ENCODE measurements around the gene MZF1. TPM values are rescaled to one million over a fixed set of nuclear protein-coding genes. Genes with fewer than 3 reads are reported as not detected.

MZF1 gene
- total and polyA plus RNA-seq, 9 of the 15 experiments (the other 6 are each of a cell fraction or from before 2014, with no cell fraction given), result 0.31 to 29.3 (median 11.5) TPM

DNA sequence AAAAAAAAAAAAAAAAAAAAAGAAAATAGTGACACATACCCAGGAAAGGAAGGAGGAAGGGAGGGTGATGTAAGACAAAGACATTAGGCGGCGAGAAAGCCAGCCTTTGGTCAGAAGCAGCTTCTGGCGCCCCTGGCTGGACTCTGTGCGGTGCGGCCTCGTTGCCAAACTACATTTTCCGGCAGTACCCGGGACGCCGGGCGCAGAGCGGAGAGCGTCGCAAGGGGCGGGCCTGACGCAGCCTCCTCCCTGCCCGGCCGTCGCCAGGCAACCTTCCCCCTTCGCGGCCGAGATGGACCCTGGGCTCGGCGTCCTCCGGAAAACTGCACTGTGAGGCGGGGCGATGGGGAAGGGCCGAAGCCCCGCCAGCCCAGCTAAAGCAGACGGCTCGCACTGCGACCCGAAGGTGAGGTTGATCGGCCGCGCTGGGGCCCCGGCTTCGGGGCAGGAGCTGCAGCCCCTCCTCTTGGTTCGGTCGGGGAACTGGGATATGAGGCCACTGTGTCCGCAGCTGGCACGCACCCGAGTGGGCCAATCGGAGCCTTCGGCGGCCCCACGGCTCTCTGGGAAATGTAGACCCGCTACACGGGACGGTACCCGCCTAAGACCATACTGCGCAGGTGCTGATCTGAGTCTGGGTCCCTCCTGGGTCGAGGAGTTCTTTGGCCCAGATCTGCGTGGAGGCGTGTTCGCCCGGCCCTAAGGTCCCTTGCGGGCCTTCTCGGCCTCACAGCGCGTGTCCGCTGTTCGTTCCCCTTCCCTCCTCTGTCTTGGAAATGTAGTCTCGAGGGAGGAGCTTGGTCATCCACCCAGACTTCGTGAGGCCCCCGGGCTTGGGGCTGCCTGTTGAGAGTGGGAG lies 2.3 kb upstream of the MZF1 start (continued):
- TF ChIP-seq, protein P1, sequence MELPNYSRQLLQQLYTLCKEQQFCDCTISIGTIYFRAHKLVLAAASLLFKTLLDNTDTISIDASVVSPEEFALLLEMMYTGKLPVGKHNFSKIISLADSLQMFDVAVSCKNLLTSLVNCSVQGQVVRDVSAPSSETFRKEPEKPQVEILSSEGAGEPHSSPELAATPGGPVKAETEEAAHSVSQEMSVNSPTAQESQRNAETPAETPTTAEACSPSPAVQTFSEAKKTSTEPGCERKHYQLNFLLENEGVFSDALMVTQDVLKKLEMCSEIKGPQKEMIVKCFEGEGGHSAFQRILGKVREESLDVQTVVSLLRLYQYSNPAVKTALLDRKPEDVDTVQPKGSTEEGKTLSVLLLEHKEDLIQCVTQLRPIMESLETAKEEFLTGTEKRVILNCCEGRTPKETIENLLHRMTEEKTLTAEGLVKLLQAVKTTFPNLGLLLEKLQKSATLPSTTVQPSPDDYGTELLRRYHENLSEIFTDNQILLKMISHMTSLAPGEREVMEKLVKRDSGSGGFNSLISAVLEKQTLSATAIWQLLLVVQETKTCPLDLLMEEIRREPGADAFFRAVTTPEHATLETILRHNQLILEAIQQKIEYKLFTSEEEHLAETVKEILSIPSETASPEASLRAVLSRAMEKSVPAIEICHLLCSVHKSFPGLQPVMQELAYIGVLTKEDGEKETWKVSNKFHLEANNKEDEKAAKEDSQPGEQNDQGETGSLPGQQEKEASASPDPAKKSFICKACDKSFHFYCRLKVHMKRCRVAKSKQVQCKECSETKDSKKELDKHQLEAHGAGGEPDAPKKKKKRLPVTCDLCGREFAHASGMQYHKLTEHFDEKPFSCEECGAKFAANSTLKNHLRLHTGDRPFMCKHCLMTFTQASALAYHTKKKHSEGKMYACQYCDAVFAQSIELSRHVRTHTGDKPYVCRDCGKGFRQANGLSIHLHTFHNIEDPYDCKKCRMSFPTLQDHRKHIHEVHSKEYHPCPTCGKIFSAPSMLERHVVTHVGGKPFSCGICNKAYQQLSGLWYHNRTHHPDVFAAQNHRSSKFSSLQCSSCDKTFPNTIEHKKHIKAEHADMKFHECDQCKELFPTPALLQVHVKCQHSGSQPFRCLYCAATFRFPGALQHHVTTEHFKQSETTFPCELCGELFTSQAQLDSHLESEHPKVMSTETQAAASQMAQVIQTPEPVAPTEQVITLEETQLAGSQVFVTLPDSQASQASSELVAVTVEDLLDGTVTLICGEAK (IDR thresholded peaks at IDR 0.05), result no peak
- TF ChIP-seq, protein P1 (CRISPR knock-in tag; IDR thresholded peaks at IDR 0.05), result no peak
- TF ChIP-seq, protein P2, sequence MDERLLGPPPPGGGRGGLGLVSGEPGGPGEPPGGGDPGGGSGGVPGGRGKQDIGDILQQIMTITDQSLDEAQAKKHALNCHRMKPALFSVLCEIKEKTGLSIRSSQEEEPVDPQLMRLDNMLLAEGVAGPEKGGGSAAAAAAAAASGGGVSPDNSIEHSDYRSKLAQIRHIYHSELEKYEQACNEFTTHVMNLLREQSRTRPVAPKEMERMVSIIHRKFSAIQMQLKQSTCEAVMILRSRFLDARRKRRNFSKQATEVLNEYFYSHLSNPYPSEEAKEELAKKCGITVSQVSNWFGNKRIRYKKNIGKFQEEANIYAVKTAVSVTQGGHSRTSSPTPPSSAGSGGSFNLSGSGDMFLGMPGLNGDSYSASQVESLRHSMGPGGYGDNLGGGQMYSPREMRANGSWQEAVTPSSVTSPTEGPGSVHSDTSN (CRISPR knock-in tag; IDR thresholded peaks at IDR 0.05; ENCODE audit: low read depth), result no peak
- TF ChIP-seq, protein P2 (tag; conservative IDR thresholded peaks at IDR 0.05; ENCODE audit: low read depth), result no peak
- no peak for TF ChIP-seq NR1H2 (CRISPR knock-in tag; IDR thresholded peaks at IDR 0.05)
- TF ChIP-seq ZFPM2 (CRISPR knock-in tag; IDR thresholded peaks at IDR 0.05), result no peak
- no peak for TF ChIP-seq ZBED1 (IDR thresholded peaks at IDR 0.05)
- no peak; the same call in 1 of the 2 replicates for TF ChIP-seq EP300 (IDR thresholded peaks at IDR 0.05; ENCODE audit: low read length)
- TF ChIP-seq DACH1 (IDR thresholded peaks at IDR 0.05; ENCODE audit: partially characterized antibody), result no peak
- no peak for TF ChIP-seq FOXP1 (CRISPR knock-in tag; IDR thresholded peaks at IDR 0.05)
- no peak for TF ChIP-seq ZNF785 (CRISPR knock-in tag; IDR thresholded peaks at IDR 0.05)
- no peak for TF ChIP-seq ZNF324 (CRISPR knock-in tag; IDR thresholded peaks at IDR 0.05)
- TF ChIP-seq C11orf30 (IDR thresholded peaks at IDR 0.05; ENCODE audit: low read depth), result peak; percentile 57
- no peak for TF ChIP-seq TAF1 (IDR thresholded peaks at IDR 0.05; ENCODE audit: control insufficient read depth, extremely low read depth, insufficient read depth, low read length, severe bottlenecking)
- TF ChIP-seq PHF21A (IDR thresholded peaks at IDR 0.05; ENCODE audit: borderline replicate concordance, low read depth), result no peak
- TF ChIP-seq, protein P3, sequence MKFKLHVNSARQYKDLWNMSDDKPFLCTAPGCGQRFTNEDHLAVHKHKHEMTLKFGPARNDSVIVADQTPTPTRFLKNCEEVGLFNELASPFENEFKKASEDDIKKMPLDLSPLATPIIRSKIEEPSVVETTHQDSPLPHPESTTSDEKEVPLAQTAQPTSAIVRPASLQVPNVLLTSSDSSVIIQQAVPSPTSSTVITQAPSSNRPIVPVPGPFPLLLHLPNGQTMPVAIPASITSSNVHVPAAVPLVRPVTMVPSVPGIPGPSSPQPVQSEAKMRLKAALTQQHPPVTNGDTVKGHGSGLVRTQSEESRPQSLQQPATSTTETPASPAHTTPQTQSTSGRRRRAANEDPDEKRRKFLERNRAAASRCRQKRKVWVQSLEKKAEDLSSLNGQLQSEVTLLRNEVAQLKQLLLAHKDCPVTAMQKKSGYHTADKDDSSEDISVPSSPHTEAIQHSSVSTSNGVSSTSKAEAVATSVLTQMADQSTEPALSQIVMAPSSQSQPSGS (CRISPR knock-in tag; IDR thresholded peaks at IDR 0.05), result no peak

Measured in K562 (cell line).